Small intestine (tissue), 7 donors: ENCODE results near the gene PRELID3B. TPM values are rescaled to one million over a fixed set of nuclear protein-coding genes. Genes with fewer than 3 reads are reported as not detected.

ENCODE experiments used
- DNase-seq, 2 donors: peaks; one replicate each; pipeline versions ENCODE4 v3.0.0 to v3.0.0-alpha.2; 2013
- FAIRE-seq: peaks from 2 replicates; lab custom pipeline; 2012; peaks lifted over from hg19 to GRCh38; lab: Jason Lieb, UNC
- H3K27ac ChIP-seq, 3 donors: one replicate each; pipeline ENCODE4 v1.5.1; 2013; ENCODE audit warnings: low read length in 2 of 3, mild to moderate bottlenecking in 2 of 3, control low read depth in 1 of 3, inconsistent platforms in 1 of 3, low read depth in 1 of 3, moderate library complexity in 1 of 3
- H3K27me3 ChIP-seq, 3 donors: one replicate each; pipeline ENCODE4 v1.6.1; 2013; ENCODE audit warnings: low read length in 3 of 3, inconsistent platforms in 1 of 3; ENCODE audit not compliant: control insufficient read depth in 3 of 3, insufficient read depth in 3 of 3
- H3K36me3 ChIP-seq, 3 donors: one replicate each; pipeline ENCODE4 v1.6.1; 2013; ENCODE audit warnings: low read length in 3 of 3, inconsistent platforms in 1 of 3, low read depth in 1 of 3, mild to moderate bottlenecking in 1 of 3, moderate library complexity in 1 of 3; ENCODE audit not compliant: control insufficient read depth in 3 of 3, insufficient read depth in 2 of 3
- H3K4me1 ChIP-seq, 3 donors: one replicate each; pipeline ENCODE4 v1.6.1; 2013; ENCODE audit warnings: low read length in 2 of 3, inconsistent platforms in 1 of 3, low read depth in 1 of 3, mild to moderate bottlenecking in 1 of 3, moderate library complexity in 1 of 3; ENCODE audit not compliant: control insufficient read depth in 3 of 3, insufficient read depth in 2 of 3
- H3K4me3 ChIP-seq, 3 donors: one replicate each; pipeline ENCODE4 v1.5.1; 2013; ENCODE audit warnings: low read length in 3 of 3, control low read depth in 1 of 3, inconsistent platforms in 1 of 3, low read depth in 1 of 3, mild to moderate bottlenecking in 1 of 3, moderate library complexity in 1 of 3
- H3K9me3 ChIP-seq, 2 donors: one replicate each; pipeline ENCODE4 v1.6.1; 2013; ENCODE audit warnings: low read depth in 1 of 2, low read length in 1 of 2; ENCODE audit not compliant: control insufficient read depth in 2 of 2, insufficient read depth in 1 of 2
- WGBS, 3 donors: extraction: QIAGEN DNeasy Blood & Tissue Kit; methylation state at CpG; one replicate each; pipeline ENCODE4 v1.1.7; 2013; 5-methylcytosine and 5-hydroxymethylcytosine counted together
- polyA plus RNA-seq, 4 donors: library from polyadenylated mRNA; stranded (reverse) in 3 of 4; unstranded in 1 of 4; fragments of 200-250 nt in 3 of 4; fragments of 120-200 nt in 1 of 4; gene quantifications; one replicate each; pipeline versions ENCODE4 v1.2.1 to v1.2.3, GENCODE V29; 2013
- donor health status: healthy with polysubstance abuse.
- donor health status: control.
- donor health status: control.
- donor health status: Bipolar disorder and iron deficiency.
- donor health status: healthy.

Gene PRELID3B
- polyA plus RNA-seq, 4 donors, result 66.0 to 120 (median 94.3) TPM

DNA sequence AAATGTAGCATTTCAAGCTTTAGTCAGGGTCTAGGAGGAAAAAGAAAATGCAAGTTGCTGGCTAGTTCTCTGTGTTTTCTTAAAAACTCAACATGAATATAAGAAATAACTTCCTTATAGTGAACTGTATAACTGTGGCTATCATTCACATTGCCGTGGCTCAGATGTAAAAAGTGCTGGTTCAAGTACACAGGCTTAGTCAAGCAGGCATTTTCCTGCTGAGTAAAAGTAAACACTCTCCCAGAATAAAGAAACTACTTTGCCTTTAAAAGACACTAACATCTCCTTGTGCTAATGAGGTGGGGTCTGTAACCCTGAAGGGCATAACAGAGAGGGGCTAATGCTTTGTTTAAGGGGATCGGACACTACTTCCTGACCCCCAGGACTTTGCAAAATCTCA, 13.8 kb downstream of the PRELID3B start:
- no peak for DNase-seq
- no peak for FAIRE-seq
- Histone ChIP-seq H3K27ac (no peak overlapping the region), H3K4me1 (peaks cover 0 to 12% (median 5%) of the 10 kb centered on the region in 3 donors), H3K9me3 (no peaks in the 10 kb centered on the region), H3K4me3 (peak overlapping the region in 1 of 3 donors; percentile 0), H3K36me3 (peaks cover 10 to 24% (median 12%) of the 10 kb centered on the region in 3 donors), H3K27me3 (no peaks in the 10 kb centered on the region)
- WGBS, 3 donors, result 38 to 39% (median 39%) methylated on average over 2 of the region's 2 CpGs

DNA sequence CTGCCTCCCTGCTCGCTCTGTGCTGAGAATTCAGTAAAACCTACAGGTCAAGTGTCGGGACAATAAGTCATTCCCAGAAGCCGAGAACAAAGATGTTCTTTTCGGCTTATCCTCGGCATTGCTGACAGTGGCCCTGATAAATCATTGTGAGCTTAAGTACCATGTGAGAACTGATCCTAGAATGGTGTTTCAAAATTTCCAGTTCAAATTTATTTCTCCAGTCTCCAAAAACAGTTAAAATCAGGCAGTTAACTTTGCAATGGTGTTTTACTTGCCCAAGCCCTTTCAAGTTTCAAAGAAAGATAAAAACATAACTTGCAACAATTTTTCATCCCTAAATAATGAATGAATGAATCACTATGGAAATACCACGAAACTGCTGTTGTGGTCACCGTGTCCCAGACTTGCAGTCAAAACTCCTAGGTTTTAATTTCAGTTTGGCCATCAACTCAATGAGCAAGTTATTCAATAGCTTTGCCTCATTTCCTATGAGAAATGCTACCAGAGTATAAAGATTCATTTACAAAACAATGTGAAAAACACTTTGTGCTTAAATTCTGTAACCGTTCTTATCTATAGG, 14.8 kb downstream of the PRELID3B start:
- 83 to 92% (median 90%) methylated on average over 8 of the region's 8 CpGs for WGBS, 3 donors
- Histone ChIP-seq H3K36me3 (peaks cover 10 to 32% (median 16%) of the 10 kb centered on the region in 3 donors), H3K4me1 (peaks cover 0 to 12% (median 5%) of the 10 kb centered on the region in 3 donors)

DNA sequence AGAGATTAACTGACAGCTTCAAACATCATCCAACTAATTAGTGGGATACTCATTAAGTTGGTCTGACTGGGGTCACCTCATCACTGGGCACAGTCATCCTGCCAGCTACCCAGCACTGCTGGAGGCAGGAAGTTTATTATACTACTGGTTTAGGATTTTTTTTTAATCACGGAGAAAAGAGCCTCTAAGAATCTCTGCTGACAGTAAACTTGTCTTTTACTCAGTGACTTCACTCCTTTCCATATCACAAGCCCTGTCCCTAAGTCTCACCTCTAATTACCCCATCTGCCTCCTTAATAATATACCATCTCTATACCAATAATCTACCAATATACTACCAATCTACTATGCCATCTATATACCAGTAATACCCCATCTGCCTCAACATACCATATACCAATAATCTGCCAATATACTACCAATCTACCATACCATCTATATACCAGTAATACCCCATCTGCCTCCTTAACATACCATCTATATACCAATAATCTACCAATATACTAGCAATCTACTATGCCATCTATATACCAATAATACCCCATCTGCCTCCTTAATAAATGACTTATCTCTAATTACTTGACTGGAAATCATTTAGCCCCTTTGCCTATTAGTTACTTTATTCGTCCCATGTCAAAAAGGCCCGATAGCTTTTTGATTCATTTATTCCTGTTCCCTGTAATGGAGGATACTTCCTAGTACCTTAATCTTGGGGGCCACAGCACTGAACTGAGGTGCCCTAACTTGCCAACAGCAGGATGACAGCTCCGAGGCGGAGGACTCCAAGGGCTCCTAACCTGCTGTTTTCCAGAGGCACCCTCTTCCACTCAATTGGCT, 15.5 kb downstream of the PRELID3B start:
- H3K27me3 ChIP-seq, result no peaks in the 10 kb centered on the region
- H3K4me1 ChIP-seq, result peaks cover 0 to 12% (median 5%) of the 10 kb centered on the region in 3 donors
- FAIRE-seq, result no peak
- DNase-seq, result no peak
- H3K27ac ChIP-seq, result no peak overlapping the region
- H3K9me3 ChIP-seq, result no peaks in the 10 kb centered on the region
- WGBS, 3 donors, result 82 to 89% (median 83%) methylated on average over 5 of the region's 5 CpGs
- peaks cover 10 to 34% (median 16%) of the 10 kb centered on the region in 3 donors for H3K36me3 ChIP-seq
- H3K4me3 ChIP-seq, result no peak overlapping the region

More for the DNA sequence above, 14.8 kb downstream of the PRELID3B start:
- no peak overlapping the region for H3K4me3 ChIP-seq
- no peak for DNase-seq
- H3K27me3 ChIP-seq, result no peaks in the 10 kb centered on the region
- H3K27ac ChIP-seq, result no peak overlapping the region
- no peak for FAIRE-seq
- H3K9me3 ChIP-seq, result no peaks in the 10 kb centered on the region

GRCh38 chr20:59025511-59025910, 17.1 kb downstream of the PRELID3B start:
- Histone ChIP-seq H3K36me3 (peaks cover 10 to 34% (median 16%) of the 10 kb centered on the region in 3 donors), H3K4me1 (peaks cover 0 to 6% (median 5%) of the 10 kb centered on the region in 3 donors)

DNA sequence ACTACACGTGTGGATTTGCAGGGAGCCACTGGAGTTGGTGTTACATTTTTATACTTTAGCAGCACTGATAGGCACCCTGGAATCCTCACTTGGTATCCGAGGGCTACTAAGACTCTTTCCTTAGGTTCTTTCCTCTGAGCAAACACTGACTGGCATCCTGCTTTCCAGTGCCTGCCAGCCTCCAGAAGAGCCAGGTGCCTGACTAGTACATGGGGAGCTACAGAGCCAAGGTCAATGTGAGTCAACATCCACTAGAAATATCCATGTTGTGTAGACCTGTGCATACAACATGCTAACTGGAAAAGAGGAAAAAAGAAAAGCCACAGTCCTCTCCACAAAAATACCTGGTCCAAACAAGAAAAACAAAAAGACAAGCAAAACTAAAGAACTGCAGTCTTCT, 17.5 kb downstream of the PRELID3B start:
- Histone ChIP-seq H3K27me3 (no peaks in the 10 kb centered on the region), H3K4me1 (peaks cover 0 to 4% (median 3%) of the 10 kb centered on the region in 3 donors), H3K4me3 (no peak overlapping the region), H3K27ac (no peak overlapping the region), H3K9me3 (no peaks in the 10 kb centered on the region), H3K36me3 (peaks cover 10 to 34% (median 16%) of the 10 kb centered on the region in 3 donors)
- 66 to 78% (median 72%) methylated on average over 2 of the region's 2 CpGs for WGBS, 3 donors
- DNase-seq (no peak), FAIRE-seq (no peak)

More at GRCh38 chr20:59025511-59025910, 17.1 kb downstream of the PRELID3B start:
- H3K27me3 ChIP-seq, result no peaks in the 10 kb centered on the region
- no peak overlapping the region for H3K27ac ChIP-seq
- FAIRE-seq, result no peak
- H3K4me3 ChIP-seq, result no peak overlapping the region
- 94 to 97% (median 94%) methylated on average over 4 of the region's 4 CpGs for WGBS, 3 donors
- no peak for DNase-seq
- no peaks in the 10 kb centered on the region for H3K9me3 ChIP-seq

- Histone ChIP-seq H3K4me3 (no peak overlapping the region), H3K9me3 (no peaks in the 10 kb centered on the region), H3K36me3 (peaks cover 5 to 34% (median 16%) of the 10 kb centered on the region in 3 donors), H3K27me3 (no peaks in the 10 kb centered on the region), H3K27ac (no peak overlapping the region), H3K4me1 (peaks cover 0 to 3% (median 0%) of the 10 kb centered on the region in 3 donors)
- no peak for FAIRE-seq
- no peak for DNase-seq
- 95 to 97% (median 96%) methylated on average over 24 of the region's 24 CpGs for WGBS, 3 donors
Measured at GRCh38 chr20:59024111-59024530, 18.5 kb downstream of the PRELID3B start.

DNA sequence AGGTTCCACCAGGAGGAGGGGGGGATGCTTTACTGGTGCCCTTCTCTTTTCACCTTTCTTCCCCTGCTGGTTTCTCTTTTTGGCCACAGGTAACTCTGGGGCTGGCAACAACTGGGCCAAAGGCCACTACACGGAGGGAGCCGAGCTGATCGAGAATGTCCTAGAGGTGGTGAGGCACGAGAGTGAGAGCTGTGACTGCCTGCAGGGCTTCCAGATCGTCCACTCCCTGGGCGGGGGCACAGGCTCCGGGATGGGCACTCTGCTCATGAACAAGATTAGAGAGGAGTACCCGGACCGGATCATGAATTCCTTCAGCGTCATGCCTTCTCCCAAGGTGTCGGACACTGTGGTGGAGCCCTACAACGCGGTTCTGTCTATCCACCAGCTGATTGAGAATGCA, 19.0 kb downstream of the PRELID3B start:
- FAIRE-seq (no peak), DNase-seq (no peak)
- WGBS, 3 donors, result 91 to 94% (median 93%) methylated on average over 13 of the region's 13 CpGs
- H3K27me3 ChIP-seq, result no peaks in the 10 kb centered on the region
- peaks cover 5 to 32% (median 14%) of the 10 kb centered on the region in 3 donors for H3K36me3 ChIP-seq
- H3K4me3 ChIP-seq, result no peak overlapping the region
- peaks cover 0 to under 1% (median 0%) of the 10 kb centered on the region in 3 donors for H3K4me1 ChIP-seq
- H3K27ac ChIP-seq, result no peak overlapping the region
- H3K9me3 ChIP-seq, result no peaks in the 10 kb centered on the region

DNA sequence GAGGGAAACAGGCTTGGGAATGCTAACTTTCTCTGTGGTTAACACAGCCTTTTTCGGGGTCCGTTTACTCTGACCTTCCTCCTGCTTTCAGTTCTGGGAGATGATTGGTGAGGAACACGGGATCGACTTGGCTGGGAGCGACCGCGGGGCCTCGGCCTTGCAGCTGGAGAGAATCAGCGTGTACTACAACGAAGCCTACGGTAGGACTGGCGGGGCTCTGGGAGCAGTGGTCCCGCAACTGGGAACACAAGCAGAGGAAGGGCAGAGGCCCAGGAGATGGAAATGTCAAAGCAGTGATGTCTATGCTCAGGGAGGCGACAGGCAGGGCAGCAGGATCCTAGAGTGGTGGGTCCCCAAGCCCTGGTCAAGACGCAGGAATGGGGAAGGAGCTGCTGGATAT, 19.8 kb downstream of the PRELID3B start:
- Histone ChIP-seq H3K4me1 (no peaks in the 10 kb centered on the region), H3K4me3 (no peak overlapping the region), H3K27ac (no peak overlapping the region), H3K9me3 (no peaks in the 10 kb centered on the region), H3K36me3 (peaks cover 5 to 35% (median 14%) of the 10 kb centered on the region in 3 donors), H3K27me3 (no peaks in the 10 kb centered on the region)
- FAIRE-seq (no peak), DNase-seq (no peak)
- 92 to 97% (median 96%) methylated on average over 15 of the region's 15 CpGs for WGBS, 3 donors
